T-helper 2 cell treated with Interferon-gamma antibody and Interleukin-4, amounts not matched to agents 5 μg/mL and 100 μg/mL, for 36 hours (primary cell): ENCODE results near the gene GSE1.

ENCODE experiments used
- DNase-seq: peaks from one replicate; pipeline ENCODE4 v3.0.0; 2021; ENCODE audit warnings: low spot score
- H3K27ac Mint-ChIP-seq: one replicate; pipeline ENCODE4 v1.8.0; 2021; ENCODE audit warnings: mild to moderate bottlenecking, mixed read lengths
- H3K27me3 Mint-ChIP-seq: one replicate; pipeline ENCODE4 v1.8.0; 2021; ENCODE audit warnings: low read depth, mixed read lengths
- H3K36me3 Mint-ChIP-seq: one replicate; pipeline ENCODE4 v1.8.0; 2021; ENCODE audit warnings: low read depth, mixed read lengths
- H3K4me1 Mint-ChIP-seq: one replicate; pipeline ENCODE4 v1.8.0; 2021; ENCODE audit warnings: low read depth, mixed read lengths
- H3K4me3 Mint-ChIP-seq: one replicate; pipeline ENCODE4 v1.8.0; 2022; ENCODE audit warnings: mild to moderate bottlenecking, moderate library complexity, mixed read lengths
- H3K9me3 Mint-ChIP-seq: one replicate; pipeline ENCODE4 v1.8.0; 2021; ENCODE audit warnings: mixed read lengths

GSE1 gene

DNA sequence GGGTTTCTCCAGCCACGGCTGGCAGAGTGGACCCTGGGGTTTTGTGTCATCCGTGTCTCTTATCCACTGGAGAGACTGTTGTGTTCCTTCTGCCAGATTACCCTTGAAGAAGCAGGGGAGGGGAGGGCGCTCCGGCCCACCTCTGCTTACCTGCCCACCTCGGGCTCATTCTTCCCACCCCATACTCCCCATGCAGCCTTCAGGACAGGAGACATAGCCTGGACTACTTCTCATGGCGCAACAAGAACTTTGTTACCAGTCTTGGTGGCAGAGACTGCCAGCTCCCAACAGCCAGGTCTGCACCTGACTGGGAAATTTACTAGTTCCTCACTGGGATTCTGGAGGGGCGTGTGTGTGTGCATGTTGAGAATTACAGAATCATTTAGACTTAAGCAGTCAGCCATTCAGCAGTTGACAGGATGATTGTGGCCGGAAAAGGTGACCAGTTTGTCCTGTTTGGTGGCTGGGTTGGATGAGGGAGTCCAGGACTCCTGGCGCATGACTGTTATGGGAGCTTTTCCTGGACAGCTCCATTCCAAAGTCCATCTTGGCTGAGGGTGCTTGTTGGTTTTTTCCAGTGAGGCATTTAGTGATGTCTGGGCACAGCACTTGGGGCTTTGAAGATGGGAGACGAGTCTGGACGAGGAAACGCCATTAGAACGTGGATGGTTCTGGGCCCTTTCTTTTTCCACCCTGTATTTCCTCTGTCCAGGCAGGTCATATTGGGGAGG lies 8.7 kb downstream of the GSE1 start:
- Mint-ChIP-seq H3K36me3 (peaks cover 10% of the 10 kb centered on the region), H3K9me3 (no peaks in the 10 kb centered on the region), H3K4me3 (no peak overlapping the region), H3K27ac (no peak overlapping the region), H3K27me3 (no peaks in the 10 kb centered on the region), H3K4me1 (peaks cover 9% of the 10 kb centered on the region)
- no peak for DNase-seq

GRCh38 chr16:85622683-85623082 lies 9.6 kb downstream of the GSE1 start:
- Mint-ChIP-seq H3K27ac (no peak overlapping the region), H3K4me3 (no peak overlapping the region), H3K36me3 (peaks cover 12% of the 10 kb centered on the region), H3K4me1 (peaks cover 8% of the 10 kb centered on the region), H3K27me3 (no peaks in the 10 kb centered on the region), H3K9me3 (no peaks in the 10 kb centered on the region)
- DNase-seq: no peak

- peaks cover 8% of the 10 kb centered on the region for H3K4me1 Mint-ChIP-seq
- H3K4me3 Mint-ChIP-seq: no peak overlapping the region
- H3K36me3 Mint-ChIP-seq: peaks cover 6% of the 10 kb centered on the region
- DNase-seq: no peak
- no peak overlapping the region for H3K27ac Mint-ChIP-seq
- no peaks in the 10 kb centered on the region for H3K9me3 Mint-ChIP-seq
- no peaks in the 10 kb centered on the region for H3K27me3 Mint-ChIP-seq
These were observed 10.1 kb downstream of the GSE1 start for GRCh38 chr16:85623250-85623649.

DNA sequence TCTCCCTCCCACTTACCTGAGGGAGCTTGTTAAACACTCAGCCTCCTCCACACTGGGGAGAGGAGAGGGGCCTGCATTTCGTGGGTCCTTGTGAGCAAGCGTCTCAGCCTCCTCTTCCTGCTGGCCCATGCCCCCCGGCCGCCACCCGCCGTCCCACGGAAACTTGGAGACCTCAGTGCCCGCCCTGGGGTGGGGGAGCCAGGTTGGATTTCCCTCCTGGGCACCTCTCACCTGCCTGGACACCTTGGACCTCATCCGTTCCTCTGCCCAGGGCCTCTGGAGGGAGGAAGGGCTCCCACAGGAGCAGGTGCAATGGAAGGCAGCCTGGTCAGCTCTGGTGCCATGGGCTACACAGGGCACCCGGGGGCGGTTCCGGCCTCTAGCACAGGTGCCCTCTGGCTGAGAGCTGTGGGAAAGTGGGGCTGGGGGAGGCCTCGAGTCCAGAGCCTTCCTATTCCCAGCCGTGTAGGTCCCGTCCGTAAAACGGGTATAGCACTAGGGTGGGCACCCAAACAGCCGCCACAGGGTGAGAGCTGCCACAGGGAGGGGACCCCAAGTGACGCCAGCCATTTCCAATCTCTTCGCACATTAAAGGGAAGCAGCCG lies 11.0 kb downstream of the GSE1 start:
- peaks cover 6% of the 10 kb centered on the region for H3K9me3 Mint-ChIP-seq
- no peak overlapping the region for H3K4me3 Mint-ChIP-seq
- H3K36me3 Mint-ChIP-seq: peaks cover 13% of the 10 kb centered on the region
- no peak overlapping the region for H3K27ac Mint-ChIP-seq
- no peak for DNase-seq
- peaks cover 10% of the 10 kb centered on the region for H3K4me1 Mint-ChIP-seq
- no peaks in the 10 kb centered on the region for H3K27me3 Mint-ChIP-seq

DNA sequence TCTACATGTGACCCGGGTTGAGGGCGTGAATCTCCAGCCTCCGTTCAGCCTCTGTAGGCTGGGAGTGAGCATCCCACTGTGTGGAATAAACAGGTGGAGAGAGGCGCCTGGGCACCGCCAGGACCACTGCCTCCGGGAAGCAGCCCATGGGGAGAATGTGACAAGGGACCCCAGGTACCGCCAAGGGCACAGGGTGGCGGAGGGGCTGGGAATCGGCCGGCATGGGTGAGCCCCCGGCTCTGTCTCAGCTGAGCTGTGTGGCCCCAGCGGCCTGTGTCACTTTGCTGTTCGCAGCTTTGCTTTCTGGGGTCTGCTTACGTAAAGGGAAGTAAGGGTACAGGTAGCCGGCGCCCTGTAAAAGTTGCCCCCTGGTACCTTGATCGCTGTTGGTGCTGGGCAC lies 11.5 kb downstream of the GSE1 start:
- Mint-ChIP-seq H3K4me1 (peaks cover 10% of the 10 kb centered on the region), H3K27me3 (no peaks in the 10 kb centered on the region)

DNA sequence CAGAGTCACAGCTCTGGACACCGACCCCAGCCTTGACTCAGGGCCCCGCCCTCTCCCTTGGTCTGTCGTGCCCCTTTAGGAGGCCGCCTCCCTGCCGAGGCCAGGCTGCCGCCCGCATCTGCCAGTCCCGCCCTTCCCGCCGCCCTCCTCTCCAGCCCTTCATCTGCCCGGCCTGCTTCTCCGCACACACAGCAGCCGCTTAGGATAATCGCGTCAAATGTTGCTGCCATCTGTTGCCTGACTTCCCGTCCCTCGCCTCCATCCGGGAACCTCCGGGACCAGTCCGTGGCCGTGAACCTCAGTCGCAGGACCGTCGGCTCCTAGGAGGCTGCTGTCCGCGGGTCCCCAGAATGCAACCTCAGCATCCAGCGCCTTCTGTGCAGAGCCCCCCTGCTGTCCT lies 11.9 kb downstream of the GSE1 start:
- H3K4me3 Mint-ChIP-seq: no peak overlapping the region
- H3K4me1 Mint-ChIP-seq: peaks cover 10% of the 10 kb centered on the region

More for the DNA sequence above, 11.5 kb downstream of the GSE1 start:
- Mint-ChIP-seq H3K36me3 (peaks cover 18% of the 10 kb centered on the region), H3K9me3 (peaks cover 9% of the 10 kb centered on the region), H3K4me3 (no peak overlapping the region), H3K27ac (no peak overlapping the region)
- DNase-seq: no peak

GRCh38 chr16:85625485-85626117 lies 12.5 kb downstream of the GSE1 start:
- peaks cover 10% of the 10 kb centered on the region for H3K4me1 Mint-ChIP-seq

More for the DNA sequence above, 11.9 kb downstream of the GSE1 start:
- no peak for DNase-seq
- no peak overlapping the region for H3K27ac Mint-ChIP-seq
- peaks cover 13% of the 10 kb centered on the region for H3K9me3 Mint-ChIP-seq
- H3K27me3 Mint-ChIP-seq: no peaks in the 10 kb centered on the region
- peaks cover 22% of the 10 kb centered on the region for H3K36me3 Mint-ChIP-seq

DNA sequence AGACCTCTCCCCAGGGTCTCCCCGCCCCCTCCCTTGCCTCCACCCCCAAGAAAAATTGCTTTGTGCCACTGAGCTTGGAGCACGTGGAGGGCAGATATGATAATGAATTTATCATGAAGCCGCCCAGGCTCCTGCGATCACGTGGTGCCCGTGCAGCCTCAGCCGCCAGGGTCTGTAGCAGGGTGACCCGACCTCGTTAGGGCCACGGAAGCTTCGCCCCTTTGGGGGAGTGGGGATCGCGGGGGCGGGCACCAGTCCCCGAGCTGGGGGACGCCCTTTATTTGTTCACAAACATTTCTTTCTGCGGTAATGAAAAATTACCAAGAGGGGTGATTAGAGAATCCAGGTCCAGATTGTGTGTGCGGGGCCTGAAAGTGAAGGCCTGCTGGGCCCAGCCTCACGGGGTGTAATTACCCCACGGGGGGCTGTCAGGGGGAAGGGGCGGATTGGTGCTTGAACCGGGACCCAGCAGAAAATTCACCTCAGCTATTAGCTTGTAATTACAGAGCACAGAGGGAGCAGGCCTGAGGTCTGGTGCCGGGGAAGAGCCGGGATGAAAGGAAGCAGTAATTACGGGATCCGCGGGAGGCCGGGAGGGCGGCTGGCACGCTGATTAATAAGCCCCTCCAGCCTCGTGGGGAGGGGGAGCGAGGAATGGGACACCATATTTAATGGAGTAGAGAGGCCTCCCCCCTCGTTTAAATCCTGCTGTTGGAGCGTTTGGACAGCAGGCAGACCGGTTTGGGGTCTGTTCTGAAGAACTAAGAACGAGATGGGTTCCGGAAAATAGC lies 13.3 kb downstream of the GSE1 start:
- H3K27me3 Mint-ChIP-seq: no peaks in the 10 kb centered on the region
- peaks cover 7% of the 10 kb centered on the region for H3K4me1 Mint-ChIP-seq
- peaks cover 24% of the 10 kb centered on the region for H3K36me3 Mint-ChIP-seq
- peaks cover 16% of the 10 kb centered on the region for H3K9me3 Mint-ChIP-seq
- H3K4me3 Mint-ChIP-seq: no peak overlapping the region
- H3K27ac Mint-ChIP-seq: no peak overlapping the region
- DNase-seq: no peak

More at GRCh38 chr16:85625485-85626117, 12.5 kb downstream of the GSE1 start:
- Mint-ChIP-seq H3K4me3 (no peak overlapping the region), H3K36me3 (peaks cover 24% of the 10 kb centered on the region), H3K27me3 (no peaks in the 10 kb centered on the region), H3K9me3 (peaks cover 16% of the 10 kb centered on the region), H3K27ac (no peak overlapping the region)
- DNase-seq: no peak

DNA sequence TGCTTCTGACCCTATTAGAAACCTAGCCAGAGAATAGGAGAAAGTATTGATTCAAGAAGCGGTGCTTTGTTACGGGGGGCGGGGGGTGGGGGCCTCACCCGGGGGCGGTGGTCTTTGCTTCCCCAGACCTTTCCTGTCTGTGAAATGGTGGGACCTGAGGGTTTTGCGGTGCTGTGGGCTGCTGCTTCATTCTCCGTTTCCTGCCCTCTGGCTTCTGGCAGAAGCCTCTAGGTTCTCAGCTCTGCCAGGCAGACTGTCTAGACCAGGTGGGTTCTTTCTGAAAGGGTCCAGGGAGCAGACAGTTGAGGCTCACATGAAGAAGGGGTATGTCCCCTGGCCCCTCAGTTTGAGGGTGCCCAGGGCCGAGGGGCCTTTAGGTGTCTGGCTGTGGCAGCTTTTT lies 14.0 kb downstream of the GSE1 start:
- Mint-ChIP-seq H3K36me3 (peaks cover 24% of the 10 kb centered on the region), H3K27ac (no peak overlapping the region), H3K27me3 (no peaks in the 10 kb centered on the region), H3K9me3 (peaks cover 16% of the 10 kb centered on the region), H3K4me3 (no peak overlapping the region), H3K4me1 (peaks cover 7% of the 10 kb centered on the region)
- no peak for DNase-seq

DNA sequence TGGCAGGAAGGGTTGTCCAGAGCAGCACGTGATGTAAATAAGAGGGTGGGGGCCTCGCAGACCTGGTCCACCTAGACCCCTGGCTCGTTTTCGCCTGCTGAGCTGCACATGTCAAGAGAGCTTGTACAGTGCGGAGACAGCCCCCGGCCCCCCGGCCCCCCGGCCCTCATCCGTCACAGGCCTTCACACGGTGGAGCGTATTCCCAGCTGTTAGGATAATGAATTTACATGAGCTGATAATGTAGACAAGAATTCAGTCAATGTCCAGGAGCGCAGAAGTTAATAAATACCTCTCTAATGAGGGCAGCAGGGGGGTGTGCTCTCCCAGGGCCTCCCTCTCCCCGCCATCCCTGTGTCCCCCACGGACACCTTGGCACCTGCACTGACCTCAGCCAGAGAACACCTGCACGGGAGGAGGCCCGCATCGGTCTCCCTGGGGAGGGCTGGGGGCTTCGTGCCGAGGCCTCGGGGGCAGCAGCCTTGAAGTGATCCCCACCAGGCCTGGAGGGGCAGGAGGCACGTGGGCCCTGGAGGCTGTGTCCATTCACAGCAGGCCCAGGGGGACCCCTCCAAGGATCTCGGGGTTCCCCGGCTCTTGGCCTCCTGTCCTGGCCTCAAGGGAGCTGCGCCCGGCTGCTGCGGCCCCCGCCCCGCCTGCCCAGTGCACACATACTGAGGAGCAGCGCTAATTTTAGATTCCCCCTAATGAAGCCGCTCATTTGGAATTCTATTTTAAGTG lies 14.6 kb downstream of the GSE1 start:
- H3K9me3 Mint-ChIP-seq: peaks cover 16% of the 10 kb centered on the region
- H3K36me3 Mint-ChIP-seq: peaks cover 24% of the 10 kb centered on the region
- H3K4me3 Mint-ChIP-seq: no peak overlapping the region
- H3K4me1 Mint-ChIP-seq: peaks cover 7% of the 10 kb centered on the region
- H3K27me3 Mint-ChIP-seq: no peaks in the 10 kb centered on the region
- DNase-seq: no peak
- H3K27ac Mint-ChIP-seq: no peak overlapping the region

GRCh38 chr16:85628265-85628556 lies 15.1 kb downstream of the GSE1 start:
- DNase-seq: no peak
- Mint-ChIP-seq H3K27me3 (no peaks in the 10 kb centered on the region), H3K4me1 (peaks cover 7% of the 10 kb centered on the region), H3K27ac (no peak overlapping the region), H3K36me3 (peaks cover 24% of the 10 kb centered on the region), H3K4me3 (no peak overlapping the region), H3K9me3 (peaks cover 16% of the 10 kb centered on the region)

- Mint-ChIP-seq H3K36me3 (peaks cover 24% of the 10 kb centered on the region), H3K4me3 (no peak overlapping the region), H3K9me3 (peaks cover 16% of the 10 kb centered on the region), H3K27me3 (no peaks in the 10 kb centered on the region), H3K4me1 (peaks cover 7% of the 10 kb centered on the region), H3K27ac (no peak overlapping the region)
- no peak for DNase-seq
These were observed 15.5 kb downstream of the GSE1 start for GRCh38 chr16:85628645-85629044.

GRCh38 chr16:85629326-85629725 lies 16.2 kb downstream of the GSE1 start:
- peaks cover 16% of the 10 kb centered on the region for H3K9me3 Mint-ChIP-seq
- H3K27ac Mint-ChIP-seq: no peak overlapping the region
- H3K27me3 Mint-ChIP-seq: no peaks in the 10 kb centered on the region
- no peak overlapping the region for H3K4me3 Mint-ChIP-seq
- DNase-seq: no peak
- peaks cover 24% of the 10 kb centered on the region for H3K36me3 Mint-ChIP-seq
- peaks cover 7% of the 10 kb centered on the region for H3K4me1 Mint-ChIP-seq
